A549 (cell line): ENCODE data around the gene NSG2. TPM values are rescaled to one million over a fixed set of nuclear protein-coding genes. Genes with fewer than 3 reads are reported as not detected.

Experiments
- ATAC-seq, 2 experiments: fragments of 200-7000 bp in 1 of 2; fragments of >200 bp in 1 of 2; cut with Nextera tagmentation in 1 of 2; cut with Tn5 transposase in 1 of 2; 3 replicates each; pipeline versions ENCODE4 v1.8.0 to v1.9.1; 2018 to 2020; ENCODE audit warnings: mild to moderate bottlenecking in 1 of 2, moderate library complexity in 1 of 2
- CTCF ChIA-PET: fragments of 300-600 bp; sonication (Branson Sonifier 250); formaldehyde crosslinking; extraction: SDS; loops from one replicate; lab custom pipeline; 2021; ENCODE audit warnings: antibody characterized with exemption, inconsistent platforms; lab: Yijun Ruan, JAX
- POLR2A ChIA-PET: fragments of 350-600 bp; formaldehyde crosslinking; extraction: SDS; loops from one replicate; lab custom pipeline; 2021; ENCODE audit warnings: antibody characterized with exemption, inconsistent platforms; lab: Yijun Ruan, JAX
- DNase-seq, 2 experiments: peaks; one replicate each; pipeline versions ENCODE4 v3.0.0 to v3.0.0-alpha.2; 2011 to 2016; ENCODE audit warnings: low read depth in 1 of 2, low spot score in 1 of 2
- FAIRE-seq: peaks from 2 replicates; lab custom pipeline; 2011; peaks lifted over from hg19 to GRCh38; lab: Jason Lieb, UNC
- H3K27ac ChIP-seq, 2 experiments: fragments of >200 bp; sonication (Bioruptor Twin); formaldehyde crosslinking; 3 replicates each; pipeline ENCODE4 v1.5.1; 2016 to 2017
- H3K4me1 ChIP-seq: fragments of >200 bp; sonication (Bioruptor Twin); formaldehyde crosslinking; 3 replicates; pipeline ENCODE4 v1.6.1; 2016
- H3K4me2 ChIP-seq: fragments of >200 bp; sonication (Bioruptor Twin); formaldehyde crosslinking; 3 replicates; pipeline ENCODE4 v1.6.1; 2016
- H3K4me3 ChIP-seq: fragments of >200 bp; sonication (Bioruptor Twin); formaldehyde crosslinking; 3 replicates; pipeline ENCODE4 v1.5.1; 2016
- H3K9me3 ChIP-seq: fragments of >200 bp; sonication (Bioruptor Twin); formaldehyde crosslinking; 3 replicates; pipeline ENCODE4 v1.6.1; 2016
- CBX8 ChIP-seq: fragments of 200-600 bp; sonication (generic); IDR thresholded peaks from 2 replicates; pipeline ENCODE4 v1.6.1; 2016
- CEBPB ChIP-seq, 2 experiments: fragments of >200 bp in 1 of 2; sonication (Bioruptor Twin) in 1 of 2; formaldehyde crosslinking in 1 of 2; IDR thresholded peaks; 2 replicates each; pipeline ENCODE4 v1.6.1; 2012 to 2016
- CHD4 ChIP-seq: fragments of 200-600 bp; sonication (generic); IDR thresholded peaks from 2 replicates; pipeline ENCODE4 v1.6.1; 2016; ENCODE audit warnings: antibody characterized with exemption, mild to moderate bottlenecking, borderline replicate concordance
- EHF ChIP-seq: fragments of 250-450 bp; sonication (Bioruptor Pico); IDR thresholded peaks from 2 replicates; pipeline ENCODE4 v1.5.0; 2020; ENCODE audit warnings: mild to moderate bottlenecking
- EP300 ChIP-seq, 2 experiments: fragments of >200 bp; sonication (Bioruptor Twin); formaldehyde crosslinking; IDR thresholded peaks; 2 replicates in 1 of 2; 3 replicates in 1 of 2; pipeline ENCODE4 v1.6.1; 2016 to 2017
- FOSB ChIP-seq: fragments of 250-450 bp; sonication (Bioruptor Pico); IDR thresholded peaks from 2 replicates; pipeline ENCODE4 v1.5.0; 2020; ENCODE audit warnings: mild to moderate bottlenecking, moderate library complexity
- GATA3 ChIP-seq: IDR thresholded peaks from 2 replicates; pipeline ENCODE4 v1.6.1; 2012; ENCODE audit warnings: borderline replicate concordance
- HOXB13 ChIP-seq: fragments of 250-450 bp; sonication (Bioruptor Pico); IDR thresholded peaks from 2 replicates; pipeline ENCODE4 v1.5.0; 2020; ENCODE audit warnings: low read depth, mild to moderate bottlenecking, moderate library complexity
- HOXB5 ChIP-seq: fragments of 250-450 bp; sonication (Bioruptor Pico); IDR thresholded peaks from 2 replicates; pipeline ENCODE4 v1.5.0; 2020; ENCODE audit warnings: mild to moderate bottlenecking, moderate library complexity
- JUNB ChIP-seq: fragments of >200 bp; sonication (Bioruptor Twin); formaldehyde crosslinking; IDR thresholded peaks from 2 replicates; pipeline ENCODE4 v1.6.1; 2016
- KDM5A ChIP-seq: fragments of 200-600 bp; sonication (generic); IDR thresholded peaks from 2 replicates; pipeline ENCODE4 v1.6.1; 2016; ENCODE audit warnings: antibody characterized with exemption, mild to moderate bottlenecking
- MAFK ChIP-seq: fragments of 450-650 bp; IDR thresholded peaks from 2 replicates; pipeline ENCODE4 v1.6.1; 2014; ENCODE audit not compliant: partially characterized antibody
- MYC ChIP-seq: IDR thresholded peaks from 2 replicates; pipeline ENCODE4 v1.6.1; 2012; ENCODE audit warnings: mild to moderate bottlenecking, inconsistent platforms, low read length, improper control_type of control experiment, borderline replicate concordance
- NFE2L2 ChIP-seq: fragments of 150-350 bp; conservative IDR thresholded peaks from 2 replicates; pipeline ENCODE4 v1.6.1; 2014; ENCODE audit warnings: low read length
- NPAS2 ChIP-seq: fragments of 250-450 bp; sonication (Bioruptor Pico); IDR thresholded peaks from 2 replicates; pipeline ENCODE4 v1.8.0; 2022; ENCODE audit warnings: mild to moderate bottlenecking, moderate library complexity, borderline replicate concordance
- PHF8 ChIP-seq: fragments of 200-600 bp; sonication (generic); IDR thresholded peaks from 2 replicates; pipeline ENCODE4 v1.6.1; 2016; ENCODE audit warnings: low read depth, mild to moderate bottlenecking, antibody characterized with exemption, moderate library complexity, borderline replicate concordance
- RAD21 ChIP-seq, 2 experiments: fragments of >200 bp in 1 of 2; sonication (Bioruptor Twin) in 1 of 2; formaldehyde crosslinking in 1 of 2; IDR thresholded peaks in 1 of 2; conservative IDR thresholded peaks in 1 of 2; 2 replicates in 1 of 2; 3 replicates in 1 of 2; pipeline ENCODE4 v1.6.1; 2012 to 2018; ENCODE audit warnings: inconsistent platforms in 1 of 2
- RARB ChIP-seq: fragments of 250-450 bp; sonication (Bioruptor Pico); IDR thresholded peaks from 2 replicates; pipeline ENCODE4 v1.8.0; 2021; ENCODE audit warnings: mild to moderate bottlenecking, moderate library complexity
- RCOR1 ChIP-seq: fragments of 150-350 bp; IDR thresholded peaks from 2 replicates; pipeline ENCODE4 v1.6.1; 2014; ENCODE audit warnings: antibody characterized with exemption, low read length, low read depth
- RFX5 ChIP-seq: fragments of 450-650 bp; IDR thresholded peaks from 2 replicates; pipeline ENCODE4 v1.7.1; 2014; ENCODE audit warnings: antibody characterized with exemption, mild to moderate bottlenecking, moderate library complexity
- SREBF2 ChIP-seq: fragments of 450-650 bp; IDR thresholded peaks from 2 replicates; pipeline ENCODE4 v1.6.1; 2014; ENCODE audit warnings: mild to moderate bottlenecking, moderate library complexity
- TFCP2L1 ChIP-seq: fragments of 250-450 bp; sonication (Bioruptor Pico); IDR thresholded peaks from 2 replicates; pipeline ENCODE4 v1.5.0; 2021; ENCODE audit warnings: mild to moderate bottlenecking
- TP53 ChIP-seq: fragments of 250-450 bp; sonication (Bioruptor Pico); IDR thresholded peaks from 2 replicates; pipeline ENCODE4 v1.5.0; 2021; ENCODE audit warnings: mild to moderate bottlenecking, moderate library complexity
- ZC3H11A ChIP-seq: fragments of 450-650 bp; IDR thresholded peaks from 2 replicates; pipeline ENCODE4 v1.6.1; 2014; ENCODE audit warnings: antibody characterized with exemption, mild to moderate bottlenecking
- ZNF302 ChIP-seq: fragments of 250-450 bp; sonication (Bioruptor Pico); IDR thresholded peaks from 2 replicates; pipeline ENCODE4 v1.9.0; 2021; ENCODE audit warnings: inconsistent platforms, mild to moderate bottlenecking, moderate library complexity
- ZSCAN20 ChIP-seq: fragments of 250-450 bp; sonication (Bioruptor Pico); IDR thresholded peaks from 2 replicates; pipeline ENCODE4 v1.8.0; 2022; ENCODE audit warnings: mild to moderate bottlenecking, moderate library complexity
- WGBS: methylation state at CpG from one replicate; pipeline ENCODE4 v1.1.6; 2017; ENCODE audit errors: missing lambda C conversion rate; 5-methylcytosine and 5-hydroxymethylcytosine counted together
- polyA plus RNA-seq, 4 experiments: library from polyadenylated mRNA; depleted of rRNA in 3 of 4; stranded (reverse); fragments of >200 nt; fragmentation: RNase III in 1 of 4; extraction: RNeasy Plus Mini Kit Qiagen cat#74134 plus additional on column Dnase treatment in 1 of 4; gene quantifications; 2 replicates in 3 of 4; 3 replicates in 1 of 4; pipeline ENCODE4 v1.2.3, GENCODE V29; 2011 to 2017
- TF ChIP-seq, protein P1 (sequence below): fragments of 250-450 bp; sonication (Bioruptor Pico); IDR thresholded peaks from 2 replicates; pipeline ENCODE4 v1.5.0; 2021; ENCODE audit warnings: mild to moderate bottlenecking, moderate library complexity, borderline replicate concordance
- TF ChIP-seq, protein P2 (sequence below): fragments of >200 bp; sonication (Bioruptor Twin); formaldehyde crosslinking; IDR thresholded peaks from 3 replicates; pipeline ENCODE4 v1.5.1; 2016

Gene NSG2
- polyA plus RNA-seq, 2 of the 4 experiments (the other 2 are of a cell fraction) = 0.06 TPM; not detected in 1

DNA sequence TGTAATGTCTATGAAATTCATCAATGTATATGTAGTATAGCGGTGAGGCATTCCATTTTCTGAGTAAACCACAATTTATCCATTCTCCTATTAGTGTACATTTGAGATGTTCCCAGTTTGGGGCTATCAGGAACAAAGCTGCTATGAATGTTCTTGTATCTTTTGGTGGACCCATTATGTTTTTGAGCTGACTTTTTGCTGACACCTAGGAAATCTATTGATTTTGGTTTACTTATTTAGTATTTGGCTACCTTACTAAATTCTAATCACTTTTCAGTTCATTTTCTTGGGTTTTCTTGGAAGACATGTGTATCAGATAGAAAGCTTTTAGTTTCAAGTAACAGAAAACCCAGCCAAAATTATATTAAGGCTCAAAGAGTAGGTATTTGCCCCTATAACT, 13.7 kb downstream of the NSG2 start:
- H3K9me3 ChIP-seq = peaks cover 10% of the 10 kb centered on the region; the same call in 2 of the 3 replicates
- no peak for FAIRE-seq
- WGBS = 6% methylated on average over 1 of the region's 1 CpG
- CTCF ChIA-PET = interaction anchor here (1.3 to 2.2 kb wide), 3 partner anchors 14 to 258 kb away, joined by 4 to 7 read pairs (median 6); partner anchors contain the start of gene NSG2
- ATAC-seq = no peak
- no peak for DNase-seq
- no peak overlapping the region for H3K4me2 ChIP-seq
- no peaks in the 10 kb centered on the region for H3K4me1 ChIP-seq
- no peak overlapping the region for H3K4me3 ChIP-seq
- TF ChIP-seq JUNB (no peak), MAFK (peak; percentile 57)
- POLR2A ChIA-PET = no interaction called here
- no peak overlapping the region for H3K27ac ChIP-seq

DNA sequence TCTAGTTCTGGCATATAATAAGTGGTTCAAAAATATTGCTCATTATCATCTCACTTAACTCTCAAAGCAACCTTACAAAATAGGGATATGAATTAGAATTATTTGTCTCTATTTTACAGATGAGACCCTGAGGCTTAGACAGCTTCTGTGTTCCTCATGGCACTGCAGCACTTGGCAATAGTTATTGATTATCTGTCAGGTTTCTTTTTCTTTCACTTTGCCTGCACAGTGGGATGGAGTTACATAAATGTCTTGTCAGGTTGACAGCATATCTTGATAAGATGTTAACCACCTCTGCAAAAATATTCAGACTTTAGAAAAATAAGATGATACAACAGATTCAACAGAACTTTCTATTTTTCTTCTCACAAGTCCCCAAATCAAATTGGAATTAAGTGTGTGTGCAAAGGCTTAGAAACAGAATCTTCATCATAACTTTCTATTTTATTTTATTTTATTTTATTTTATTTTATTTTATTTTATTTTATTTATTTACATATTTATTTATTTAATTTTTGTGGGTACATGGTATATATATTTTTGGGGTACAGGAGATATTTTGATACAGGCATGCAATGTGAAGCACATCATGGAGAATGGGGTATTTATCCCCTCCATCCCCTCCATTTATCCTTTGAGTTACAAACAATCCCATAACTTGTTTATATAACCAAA, 17.7 kb downstream of the NSG2 start:
- no peak for ATAC-seq
- POLR2A ChIA-PET = no interaction called here

GRCh38 chr5:174064171-174064570, 18.7 kb downstream of the NSG2 start:
- H3K9me3 ChIP-seq = peaks cover 10% of the 10 kb centered on the region; the same call in 2 of the 3 replicates
- no peak overlapping the region for H3K27ac ChIP-seq
- 28% methylated on average over 8 of the region's 8 CpGs for WGBS
- ATAC-seq (no peak), FAIRE-seq (no peak), DNase-seq (no peak)
- ChIA-PET POLR2A (no interaction called here), CTCF (no interaction called here)
- H3K4me2 ChIP-seq = no peak overlapping the region
- TF ChIP-seq GATA3 (no peak), RFX5 (no peak), HOXB13 (CRISPR knock-in tag) (no peak), TP53 (CRISPR knock-in tag) (no peak), NPAS2 (CRISPR knock-in tag) (no peak), KDM5A (no peak), MYC (no peak), FOSB (CRISPR knock-in tag) (no peak), EHF (CRISPR knock-in tag) (no peak)
- H3K4me1 ChIP-seq = no peaks in the 10 kb centered on the region
- no peak overlapping the region for H3K4me3 ChIP-seq

More for the DNA sequence above, 17.7 kb downstream of the NSG2 start:
- Histone ChIP-seq H3K4me3 (no peak overlapping the region), H3K4me2 (no peak overlapping the region), H3K27ac (no peak overlapping the region), H3K4me1 (no peaks in the 10 kb centered on the region), H3K9me3 (peaks cover 10% of the 10 kb centered on the region; the same call in 2 of the 3 replicates)
- CTCF ChIA-PET = interaction anchor here (0.6 to 1.4 kb wide), 2 partner anchors 9 to 249 kb away, joined by 3 to 4 read pairs; no protein-coding TSS in a partner anchor
- DNase-seq = no peak
- no peak for FAIRE-seq
- TF ChIP-seq SREBF2 (no peak), ZNF302 (CRISPR knock-in tag) (no peak), PHF8 (no peak), RAD21 (conservative IDR thresholded peaks at IDR 0.05 in 1 of 2, IDR thresholded peaks at IDR 0.05 in 1 of 2) (no peak), CHD4 (no peak), ZC3H11A (no peak), ZSCAN20 (CRISPR knock-in tag) (no peak), TP53 (CRISPR knock-in tag) (no peak), RARB (CRISPR knock-in tag) (no peak), MAFK (no peak)

DNA sequence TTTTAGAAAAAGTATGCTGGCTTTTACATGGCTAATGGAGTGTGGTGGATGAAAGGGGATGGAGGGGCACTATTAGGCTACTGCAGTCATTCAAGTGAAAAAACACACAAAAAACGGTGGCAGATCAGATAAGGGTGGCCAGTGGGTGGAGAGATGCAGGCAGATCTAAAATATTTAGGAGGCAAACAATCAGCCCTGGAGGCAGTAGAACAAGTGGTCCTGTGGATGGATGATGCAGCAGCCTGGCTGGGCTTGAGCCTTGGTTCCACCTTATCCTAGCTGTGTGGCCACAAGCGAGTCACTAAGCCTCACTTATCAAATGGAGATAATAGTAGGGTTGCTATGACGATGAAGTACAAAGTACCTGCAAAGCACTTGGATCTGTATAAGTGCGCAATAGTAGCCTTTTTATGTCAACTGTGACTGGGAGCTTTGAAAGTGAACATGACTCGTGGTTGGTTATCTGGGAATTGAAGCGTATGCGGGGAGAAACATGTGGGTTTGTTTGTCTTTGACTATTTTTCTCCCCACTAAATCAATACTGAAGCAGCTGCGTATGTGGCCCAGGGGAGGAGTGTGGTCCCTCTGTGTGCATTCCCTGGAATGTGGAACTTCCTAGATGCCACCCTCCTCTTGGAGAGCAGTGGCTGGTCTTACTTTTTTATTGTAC, 20.2 kb downstream of the NSG2 start:
- FAIRE-seq (no peak), ATAC-seq (no peak; a peak in 1 of 6 replicates), DNase-seq (no peak)
- no peak overlapping the region for H3K4me3 ChIP-seq
- H3K4me1 ChIP-seq = no peaks in the 10 kb centered on the region
- no peak overlapping the region for H3K4me2 ChIP-seq
- POLR2A ChIA-PET = no interaction called here
- CTCF ChIA-PET = interaction anchor here (1.2 kb wide), 1 partner anchor 246 kb away, joined by 4 read pairs; no protein-coding TSS in a partner anchor
- peaks cover 5% of the 10 kb centered on the region; the same call in 2 of the 3 replicates for H3K9me3 ChIP-seq
- 38% methylated on average over 8 of the region's 8 CpGs for WGBS
- no peak overlapping the region for H3K27ac ChIP-seq
- TF ChIP-seq TFCP2L1 (CRISPR knock-in tag) (no peak), ZNF302 (CRISPR knock-in tag) (no peak), CBX8 (no peak), TP53 (CRISPR knock-in tag) (no peak), EHF (CRISPR knock-in tag) (no peak), EP300 (IDR thresholded peaks at IDR 0.05) (no peak), CEBPB (IDR thresholded peaks at IDR 0.05) (no peak), NFE2L2 (no peak), RCOR1 (no peak), HOXB5 (CRISPR knock-in tag) (no peak)
- TF ChIP-seq, protein P1, sequence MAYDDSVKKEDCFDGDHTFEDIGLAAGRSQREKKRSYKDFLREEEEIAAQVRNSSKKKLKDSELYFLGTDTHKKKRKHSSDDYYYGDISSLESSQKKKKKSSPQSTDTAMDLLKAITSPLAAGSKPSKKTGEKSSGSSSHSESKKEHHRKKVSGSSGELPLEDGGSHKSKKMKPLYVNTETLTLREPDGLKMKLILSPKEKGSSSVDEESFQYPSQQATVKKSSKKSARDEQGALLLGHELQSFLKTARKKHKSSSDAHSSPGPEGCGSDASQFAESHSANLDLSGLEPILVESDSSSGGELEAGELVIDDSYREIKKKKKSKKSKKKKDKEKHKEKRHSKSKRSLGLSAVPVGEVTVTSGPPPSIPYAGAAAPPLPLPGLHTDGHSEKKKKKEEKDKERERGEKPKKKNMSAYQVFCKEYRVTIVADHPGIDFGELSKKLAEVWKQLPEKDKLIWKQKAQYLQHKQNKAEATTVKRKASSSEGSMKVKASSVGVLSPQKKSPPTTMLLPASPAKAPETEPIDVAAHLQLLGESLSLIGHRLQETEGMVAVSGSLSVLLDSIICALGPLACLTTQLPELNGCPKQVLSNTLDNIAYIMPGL (CRISPR knock-in tag) = no peak
- TF ChIP-seq, protein P2, sequence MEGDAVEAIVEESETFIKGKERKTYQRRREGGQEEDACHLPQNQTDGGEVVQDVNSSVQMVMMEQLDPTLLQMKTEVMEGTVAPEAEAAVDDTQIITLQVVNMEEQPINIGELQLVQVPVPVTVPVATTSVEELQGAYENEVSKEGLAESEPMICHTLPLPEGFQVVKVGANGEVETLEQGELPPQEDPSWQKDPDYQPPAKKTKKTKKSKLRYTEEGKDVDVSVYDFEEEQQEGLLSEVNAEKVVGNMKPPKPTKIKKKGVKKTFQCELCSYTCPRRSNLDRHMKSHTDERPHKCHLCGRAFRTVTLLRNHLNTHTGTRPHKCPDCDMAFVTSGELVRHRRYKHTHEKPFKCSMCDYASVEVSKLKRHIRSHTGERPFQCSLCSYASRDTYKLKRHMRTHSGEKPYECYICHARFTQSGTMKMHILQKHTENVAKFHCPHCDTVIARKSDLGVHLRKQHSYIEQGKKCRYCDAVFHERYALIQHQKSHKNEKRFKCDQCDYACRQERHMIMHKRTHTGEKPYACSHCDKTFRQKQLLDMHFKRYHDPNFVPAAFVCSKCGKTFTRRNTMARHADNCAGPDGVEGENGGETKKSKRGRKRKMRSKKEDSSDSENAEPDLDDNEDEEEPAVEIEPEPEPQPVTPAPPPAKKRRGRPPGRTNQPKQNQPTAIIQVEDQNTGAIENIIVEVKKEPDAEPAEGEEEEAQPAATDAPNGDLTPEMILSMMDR = no peak
